Measurements from ENCODE around the gene DYNLRB1.
A peak's percentile ranks its signal among the peaks of the same experiment; 100 is the strongest.
"Not testable (repeated sequence)": the region's sequence is repeated elsewhere in the genome, so short reads cannot be mapped to it uniquely, and the experiment has no call there.

DYNLRB1 gene

GRCh38 chr20:34512266-34512954 is 3.8 kb upstream of the DYNLRB1 start:
- DNase-seq = peak; percentile 41

GRCh38 chr20:34512955-34513419 is 3.2 kb upstream of the DYNLRB1 start:
- no peak for DNase-seq

- not testable (repeated sequence) for DNase-seq
Measured at GRCh38 chr20:34514034-34514433, 2.2 kb upstream of the DYNLRB1 start.

- peak; percentile 29 for DNase-seq
Measured at GRCh38 chr20:34514897-34515483, 1.2 kb upstream of the DYNLRB1 start.

GRCh38 chr20:34515484-34516246 is 557 bp upstream of the DYNLRB1 start:
- DNase-seq = no peak

GRCh38 chr20:34517114-34517505 is 888 bp downstream of the DYNLRB1 start:
- DNase-seq = no peak

- DNase-seq = not testable (repeated sequence)
Measured at GRCh38 chr20:34518863-34519262, 2.6 kb downstream of the DYNLRB1 start.

GRCh38 chr20:34519841-34520240 is 3.6 kb downstream of the DYNLRB1 start:
- not testable (repeated sequence) for DNase-seq

GRCh38 chr20:34522969-34523871 is 7.0 kb downstream of the DYNLRB1 start:
- DNase-seq = peak; percentile 31

- DNase-seq = no peak
Measured at GRCh38 chr20:34524426-34524825, 8.2 kb downstream of the DYNLRB1 start.

GRCh38 chr20:34525342-34525708 is 9.1 kb downstream of the DYNLRB1 start:
- DNase-seq = peak; percentile 63

- peak; percentile 53 for DNase-seq
Measured at GRCh38 chr20:34525709-34526416, 9.6 kb downstream of the DYNLRB1 start.

GRCh38 chr20:34526466-34526865 is 10.2 kb downstream of the DYNLRB1 start:
- DNase-seq = no peak

- DNase-seq = no peak
Measured at GRCh38 chr20:34527016-34527415, 10.8 kb downstream of the DYNLRB1 start.

GRCh38 chr20:34528921-34529297 is 12.7 kb downstream of the DYNLRB1 start:
- DNase-seq = peak; percentile 56

- DNase-seq = no peak
Measured at GRCh38 chr20:34529742-34530141, 13.5 kb downstream of the DYNLRB1 start.

- DNase-seq = no peak
Measured at GRCh38 chr20:34530342-34530741, 14.1 kb downstream of the DYNLRB1 start.

- no peak for DNase-seq
Measured at GRCh38 chr20:34531608-34532265, 15.5 kb downstream of the DYNLRB1 start.

- DNase-seq = no peak
Measured at GRCh38 chr20:34532320-34532719, 16.1 kb downstream of the DYNLRB1 start.

GRCh38 chr20:34532756-34533155 is 16.5 kb downstream of the DYNLRB1 start:
- no peak for DNase-seq

- DNase-seq = no peak
Measured at GRCh38 chr20:34534391-34535165, 18.4 kb downstream of the DYNLRB1 start.

All from midbrain (tissue), 1 donor.